Measurements from ENCODE around the gene NDUFS1. TPM values are rescaled to one million over a fixed set of nuclear protein-coding genes. Genes with fewer than 3 reads are reported as not detected.

Gene NDUFS1
- total RNA-seq, 1 donor from 2014 or later: 33.6 TPM

GRCh38 chr2:206092297-206092696, 66.9 kb downstream of the NDUFS1 start:
- no peak overlapping the region for H3K27ac ChIP-seq
- peaks cover 0 to 8% of the 10 kb centered on the region in 2 donors for H3K36me3 ChIP-seq
- intact Hi-C loops (cut with DNase I): no loop called here
- H3K27me3 ChIP-seq: no peaks in the 10 kb centered on the region
- DNase-seq (ENCODE audit: extremely low spot score in 2 of 2): no peak
- H3K4me3 ChIP-seq: no peak overlapping the region
- TF ChIP-seq, protein P1, sequence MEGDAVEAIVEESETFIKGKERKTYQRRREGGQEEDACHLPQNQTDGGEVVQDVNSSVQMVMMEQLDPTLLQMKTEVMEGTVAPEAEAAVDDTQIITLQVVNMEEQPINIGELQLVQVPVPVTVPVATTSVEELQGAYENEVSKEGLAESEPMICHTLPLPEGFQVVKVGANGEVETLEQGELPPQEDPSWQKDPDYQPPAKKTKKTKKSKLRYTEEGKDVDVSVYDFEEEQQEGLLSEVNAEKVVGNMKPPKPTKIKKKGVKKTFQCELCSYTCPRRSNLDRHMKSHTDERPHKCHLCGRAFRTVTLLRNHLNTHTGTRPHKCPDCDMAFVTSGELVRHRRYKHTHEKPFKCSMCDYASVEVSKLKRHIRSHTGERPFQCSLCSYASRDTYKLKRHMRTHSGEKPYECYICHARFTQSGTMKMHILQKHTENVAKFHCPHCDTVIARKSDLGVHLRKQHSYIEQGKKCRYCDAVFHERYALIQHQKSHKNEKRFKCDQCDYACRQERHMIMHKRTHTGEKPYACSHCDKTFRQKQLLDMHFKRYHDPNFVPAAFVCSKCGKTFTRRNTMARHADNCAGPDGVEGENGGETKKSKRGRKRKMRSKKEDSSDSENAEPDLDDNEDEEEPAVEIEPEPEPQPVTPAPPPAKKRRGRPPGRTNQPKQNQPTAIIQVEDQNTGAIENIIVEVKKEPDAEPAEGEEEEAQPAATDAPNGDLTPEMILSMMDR (IDR thresholded peaks at IDR 0.05): no peak
- no peak for TF ChIP-seq POLR2AphosphoS5 (IDR thresholded peaks at IDR 0.05; ENCODE audit: insufficient read depth in 1 of 2, low read depth in 1 of 2)
- TF ChIP-seq POLR2A (IDR thresholded peaks at IDR 0.05): no peak
- peaks cover 11% of the 10 kb centered on the region for H3K4me1 ChIP-seq
- no peaks in the 10 kb centered on the region for H3K9me3 ChIP-seq

- Histone ChIP-seq H3K36me3 (peaks cover 0 to 8% of the 10 kb centered on the region in 2 donors), H3K27ac (no peak overlapping the region), H3K27me3 (no peaks in the 10 kb centered on the region), H3K9me3 (no peaks in the 10 kb centered on the region), H3K4me1 (peaks cover 25% of the 10 kb centered on the region), H3K4me3 (no peak overlapping the region)
- TF ChIP-seq POLR2AphosphoS5 (IDR thresholded peaks at IDR 0.05; ENCODE audit: insufficient read depth in 1 of 2, low read depth in 1 of 2) (no peak), POLR2A (IDR thresholded peaks at IDR 0.05) (no peak)
- TF ChIP-seq, protein P1 (IDR thresholded peaks at IDR 0.05): no peak
- no peak for DNase-seq (ENCODE audit: extremely low spot score in 2 of 2)
- intact Hi-C loops (cut with DNase I): no loop called here
These were observed 71.0 kb downstream of the NDUFS1 start for GRCh38 chr2:206088248-206088647.

DNA sequence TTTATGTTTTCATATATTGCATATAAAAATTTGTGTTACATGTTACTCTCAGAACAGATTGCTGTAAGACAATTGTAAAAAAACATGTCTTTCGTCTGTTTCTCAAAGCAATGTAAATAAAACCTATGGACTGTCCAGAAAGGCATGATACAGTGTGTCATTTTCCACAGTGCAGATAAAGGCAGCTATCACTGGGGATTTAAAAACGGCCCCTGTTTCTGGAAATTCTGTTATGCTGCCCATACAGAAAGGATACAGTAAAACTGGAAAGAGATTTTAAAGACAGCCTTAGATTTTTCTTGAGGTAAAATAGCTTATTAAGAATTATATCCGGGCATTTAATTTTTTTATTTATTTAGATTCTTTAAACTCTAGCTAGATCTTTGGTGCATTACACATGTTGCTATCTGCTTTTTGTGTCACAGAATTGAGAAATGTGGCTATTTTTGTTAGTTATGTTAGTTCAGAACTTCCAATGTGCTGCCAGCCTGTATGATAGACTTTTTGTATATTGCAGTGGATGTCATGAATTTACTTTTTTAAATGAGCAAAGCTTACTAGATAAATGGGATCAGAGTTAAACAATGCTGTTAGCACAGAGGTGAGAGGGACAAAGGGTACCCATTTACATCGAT, 72.4 kb downstream of the NDUFS1 start:
- no peaks in the 10 kb centered on the region for H3K27me3 ChIP-seq
- intact Hi-C loops (cut with DNase I): no loop called here
- peak overlapping the region; percentile 81 to 88 for H3K4me3 ChIP-seq
- peaks cover 32% of the 10 kb centered on the region for H3K4me1 ChIP-seq
- DNase-seq (ENCODE audit: extremely low spot score in 2 of 2): no peak
- H3K36me3 ChIP-seq: peaks cover 0 to 8% of the 10 kb centered on the region in 2 donors
- TF ChIP-seq, protein P1 (IDR thresholded peaks at IDR 0.05): no peak
- no peak for TF ChIP-seq POLR2A (IDR thresholded peaks at IDR 0.05)
- TF ChIP-seq POLR2AphosphoS5 (IDR thresholded peaks at IDR 0.05; ENCODE audit: insufficient read depth in 1 of 2, low read depth in 1 of 2): no peak
- H3K9me3 ChIP-seq: no peaks in the 10 kb centered on the region
- H3K27ac ChIP-seq: peak overlapping the region; percentile 99

GRCh38 chr2:206085742-206086445, 73.3 kb downstream of the NDUFS1 start, which contains the start of gene INO80D:
TSS of gene INO80D (minus strand) at chr2:206086174. CDS start at chr2:206063016, 23,158 bp downstream.
- H3K9me3 ChIP-seq: no peaks in the 10 kb centered on the region
- intact Hi-C loops (cut with DNase I): no loop called here
- H3K27me3 ChIP-seq: no peaks in the 10 kb centered on the region
- peaks cover 32% of the 10 kb centered on the region for H3K4me1 ChIP-seq
- peak; percentile 44 to 51 for TF ChIP-seq POLR2AphosphoS5 (IDR thresholded peaks at IDR 0.05; ENCODE audit: insufficient read depth in 1 of 2, low read depth in 1 of 2)
- TF ChIP-seq, protein P1 (IDR thresholded peaks at IDR 0.05): peak in 2 of 3 experiments; percentile 31 to 45
- TF ChIP-seq POLR2A (IDR thresholded peaks at IDR 0.05): peak in 1 of 2 donors; percentile 25
- peak within 1 kb of the TSS; percentile 81 to 88 for H3K4me3 ChIP-seq
- peak in 1 of 2 donors; percentile 90 for DNase-seq (ENCODE audit: extremely low spot score in 2 of 2)
- peak within 1 kb of the TSS; percentile 99 for H3K27ac ChIP-seq
- peaks cover 0 to 8% of the 10 kb centered on the region in 2 donors for H3K36me3 ChIP-seq
